Measurements from ENCODE around the gene TLR6. TPM values are rescaled to one million over a fixed set of nuclear protein-coding genes. Genes with fewer than 3 reads are reported as not detected.
A peak's percentile ranks its signal among the peaks of the same experiment; 100 is the strongest.

The TLR6 gene
- total RNA-seq, 1 experiment from 2014 or later: 1.5 TPM

DNA sequence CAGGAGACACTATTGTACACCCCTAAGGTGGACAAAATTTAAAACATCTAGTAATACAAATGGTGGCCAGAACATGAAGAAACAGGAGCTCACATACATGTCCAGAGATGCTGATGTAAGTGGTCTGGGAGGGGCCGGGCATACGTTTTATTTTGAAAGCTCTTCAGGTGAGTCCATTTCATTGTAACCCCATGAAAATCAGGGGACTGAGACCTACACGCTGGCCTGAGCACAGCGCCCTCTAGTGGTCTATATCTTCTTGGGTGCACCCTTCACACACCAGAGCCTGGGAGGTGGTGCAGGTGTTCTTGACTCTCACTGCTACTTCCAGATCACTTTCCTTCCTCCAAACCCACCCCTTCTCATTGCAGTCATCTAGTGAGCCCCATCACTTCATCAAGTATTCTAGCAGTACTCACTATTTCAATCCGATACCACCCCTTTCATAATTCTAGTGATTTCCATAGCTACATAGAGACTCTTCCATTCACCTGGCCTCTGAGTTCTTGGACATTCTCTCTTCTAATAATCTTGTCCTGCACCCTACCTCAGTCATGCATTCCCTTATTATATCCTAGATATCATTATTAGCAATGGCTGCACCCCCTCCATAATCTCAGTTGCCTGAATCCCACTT is 4.3 kb upstream of the TLR6 start:
- Histone ChIP-seq H3K4me1 (ENCODE audit: insufficient read depth, low read length, poor library complexity, severe bottlenecking) (peaks cover 7% of the 10 kb centered on the region), H3K9me3 (ENCODE audit: low read depth, low read length, poor library complexity, severe bottlenecking) (no peaks in the 10 kb centered on the region), H3K27me3 (replicated peaks; ENCODE audit: insufficient read depth, low read depth, low read length, poor library complexity) (no peaks in the 10 kb centered on the region), H3K4me3 (ENCODE audit: low read depth, low read length, poor library complexity, severe bottlenecking) (no peak overlapping the region), H3K27ac (ENCODE audit: low read depth, low read length, poor library complexity, severe bottlenecking) (no peak overlapping the region), H3K36me3 (ENCODE audit: insufficient read depth, low read length, poor library complexity, severe bottlenecking) (no peaks in the 10 kb centered on the region)
- ChIA-PET POLR2A (ENCODE audit: low non-redundant PET) (no interaction called here), CTCF (interaction anchor here (0.5 to 1.4 kb wide), 4 partner anchors 17 to 271 kb away, joined by 3 to 7 read pairs (median 4); no protein-coding TSS in a partner anchor)
- intact Hi-C loops (cut with micrococcal nuclease; ENCODE audit: unreplicated experiment): no loop called here
- peak; percentile 88 for TF ChIP-seq CTCF (conservative IDR thresholded peaks at IDR 0.05; ENCODE audit: low read depth, low read length)
- no peak for TF ChIP-seq EZH2 (IDR thresholded peaks at IDR 0.05; ENCODE audit: borderline replicate concordance, low read depth, low read length, poor library complexity, severe bottlenecking)
- no TSS peak for BruUV-seq (replicated peaks)
- peak; percentile 57 for DNase-seq (ENCODE audit: low spot score)

GRCh38 chr4:38859501-38859900 is 2.9 kb upstream of the TLR6 start:
- Histone ChIP-seq H3K4me3 (ENCODE audit: low read depth, low read length, poor library complexity, severe bottlenecking) (no peak overlapping the region), H3K36me3 (ENCODE audit: insufficient read depth, low read length, poor library complexity, severe bottlenecking) (no peaks in the 10 kb centered on the region), H3K27ac (ENCODE audit: low read depth, low read length, poor library complexity, severe bottlenecking) (no peak overlapping the region), H3K27me3 (replicated peaks; ENCODE audit: insufficient read depth, low read depth, low read length, poor library complexity) (no peaks in the 10 kb centered on the region), H3K9me3 (ENCODE audit: low read depth, low read length, poor library complexity, severe bottlenecking) (no peaks in the 10 kb centered on the region), H3K4me1 (ENCODE audit: insufficient read depth, low read length, poor library complexity, severe bottlenecking) (peaks cover 7% of the 10 kb centered on the region)
- intact Hi-C loops (cut with micrococcal nuclease; ENCODE audit: unreplicated experiment): loop anchor here (5.0 kb wide), 1 partner anchor 797 kb away; no protein-coding TSS in a partner anchor
- DNase-seq (ENCODE audit: low spot score): no peak
- TF ChIP-seq CTCF (conservative IDR thresholded peaks at IDR 0.05; ENCODE audit: low read depth, low read length) (no peak), EZH2 (IDR thresholded peaks at IDR 0.05; ENCODE audit: borderline replicate concordance, low read depth, low read length, poor library complexity, severe bottlenecking) (no peak)
- BruUV-seq (replicated peaks): no TSS peak
- ChIA-PET CTCF (interaction anchor here (0.6 kb wide), 1 partner anchor 35 kb away, joined by 3 read pairs; no protein-coding TSS in a partner anchor), POLR2A (ENCODE audit: low non-redundant PET) (no interaction called here)

DNA sequence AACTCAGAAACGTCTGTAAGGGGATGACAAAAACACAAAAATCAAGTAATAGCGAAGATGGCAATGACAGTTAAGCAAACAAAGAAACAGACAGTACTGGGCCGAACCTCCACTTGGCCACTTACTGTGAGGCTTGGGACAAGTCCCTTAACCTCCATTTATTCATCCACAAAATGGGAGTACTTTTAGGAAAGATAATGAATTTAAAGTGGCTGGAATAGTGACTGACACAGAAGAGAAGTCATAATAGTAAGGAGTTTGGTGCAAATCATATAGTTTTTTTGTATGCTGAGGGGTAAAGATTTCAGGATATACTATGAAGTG is 1.4 kb upstream of the TLR6 start:
- Histone ChIP-seq H3K27me3 (replicated peaks; ENCODE audit: insufficient read depth, low read depth, low read length, poor library complexity) (no peaks in the 10 kb centered on the region), H3K9me3 (ENCODE audit: low read depth, low read length, poor library complexity, severe bottlenecking) (no peaks in the 10 kb centered on the region), H3K36me3 (ENCODE audit: insufficient read depth, low read length, poor library complexity, severe bottlenecking) (no peaks in the 10 kb centered on the region), H3K4me3 (ENCODE audit: low read depth, low read length, poor library complexity, severe bottlenecking) (no peak overlapping the region), H3K27ac (ENCODE audit: low read depth, low read length, poor library complexity, severe bottlenecking) (peak overlapping the region; percentile 11), H3K4me1 (ENCODE audit: insufficient read depth, low read length, poor library complexity, severe bottlenecking) (peaks cover 7% of the 10 kb centered on the region)
- intact Hi-C loops (cut with micrococcal nuclease; ENCODE audit: unreplicated experiment): loop anchor here (5.0 kb wide), 1 partner anchor 796 kb away; no protein-coding TSS in a partner anchor
- TF ChIP-seq CTCF (conservative IDR thresholded peaks at IDR 0.05; ENCODE audit: low read depth, low read length): no peak
- no peak for TF ChIP-seq EZH2 (IDR thresholded peaks at IDR 0.05; ENCODE audit: borderline replicate concordance, low read depth, low read length, poor library complexity, severe bottlenecking)
- POLR2A ChIA-PET (ENCODE audit: low non-redundant PET): no interaction called here
- CTCF ChIA-PET: no interaction called here
- DNase-seq (ENCODE audit: low spot score): no peak
- no TSS peak for BruUV-seq (replicated peaks)

All from A673 (cell line).